AG04450 (cell line): ENCODE results near the gene WDFY2. TPM values are rescaled to one million over a fixed set of nuclear protein-coding genes. Genes with fewer than 3 reads are reported as not detected.

ENCODE experiments used
- CTCF ChIA-PET: fragments of 300-600, 350-600 bp; formaldehyde crosslinking; extraction: SDS; loops from one replicate; lab custom pipeline; 2022; ENCODE audit warnings: antibody characterized with exemption, inconsistent platforms; lab: Charles Lee
- POLR2A ChIA-PET: fragments of 350-600 bp; formaldehyde crosslinking; extraction: SDS; loops from one replicate; lab custom pipeline; 2021; ENCODE audit warnings: antibody characterized with exemption, inconsistent platforms; lab: Yijun Ruan, JAX
- DNase-seq: peaks from one replicate; pipeline ENCODE4 v3.0.0-alpha.2; 2011; ENCODE audit warnings: low read depth, low spot score
- H3K27ac ChIP-seq: one replicate; pipeline ENCODE4 v1.5.1; 2012; ENCODE audit warnings: low read depth, low read length, control low read depth
- H3K27me3 ChIP-seq: one replicate; pipeline ENCODE4 v1.6.0; 2012; ENCODE audit warnings: low read length; ENCODE audit not compliant: control insufficient read depth, insufficient read depth
- H3K4me3 ChIP-seq: 2 replicates; pipeline ENCODE4 v1.5.1; 2011; ENCODE audit warnings: mild to moderate bottlenecking, low read depth, low read length, control low read depth
- H3K9me3 ChIP-seq: 2 replicates; pipeline ENCODE4 v1.5.1; 2012; ENCODE audit warnings: low read length; ENCODE audit not compliant: control insufficient read depth, insufficient read depth
- CTCF ChIP-seq: IDR thresholded peaks from 2 replicates; pipeline ENCODE4 v1.5.1; 2011; ENCODE audit warnings: low read depth, low read length, control low read depth, inconsistent platforms
- polyA plus RNA-seq: library from polyadenylated mRNA; depleted of rRNA; stranded (reverse); fragments of >200 nt; gene quantifications from 2 replicates; pipeline ENCODE4 v1.2.3, GENCODE V29; 2011

Gene WDFY2
- polyA plus RNA-seq, 1 experiment, result 6.3 TPM

- no peak for DNase-seq
- Histone ChIP-seq H3K27ac (no peak overlapping the region), H3K4me3 (no peak overlapping the region), H3K27me3 (no peaks in the 10 kb centered on the region), H3K9me3 (no peaks in the 10 kb centered on the region)
- no peak for TF ChIP-seq CTCF
- ChIA-PET POLR2A (no interaction called here), CTCF (interaction anchor here (1.1 kb wide), 2 partner anchors 8 to 830 kb away, joined by 3 read pairs; no protein-coding TSS in a partner anchor)
Measured at GRCh38 chr13:51620165-51620983, 36.1 kb downstream of the WDFY2 start.

- no peak for TF ChIP-seq CTCF
- no peak for DNase-seq
- Histone ChIP-seq H3K9me3 (no peaks in the 10 kb centered on the region), H3K27me3 (no peaks in the 10 kb centered on the region), H3K4me3 (no peak overlapping the region), H3K27ac (no peak overlapping the region)
- ChIA-PET POLR2A (no interaction called here), CTCF (no interaction called here)
Measured at GRCh38 chr13:51621602-51622001, 37.3 kb downstream of the WDFY2 start.

- no peak overlapping the region for H3K27ac ChIP-seq
- no peaks in the 10 kb centered on the region; the same call in 1 of the 2 replicates for H3K9me3 ChIP-seq
- no peaks in the 10 kb centered on the region for H3K27me3 ChIP-seq
- ChIA-PET CTCF (no interaction called here), POLR2A (no interaction called here)
- no peak for DNase-seq
- no peak overlapping the region for H3K4me3 ChIP-seq
- no peak for TF ChIP-seq CTCF
Measured at GRCh38 chr13:51623473-51623872, 39.2 kb downstream of the WDFY2 start.

GRCh38 chr13:51624207-51624606, 39.9 kb downstream of the WDFY2 start:
- no peaks in the 10 kb centered on the region for H3K27me3 ChIP-seq
- H3K4me3 ChIP-seq, result no peak overlapping the region
- H3K27ac ChIP-seq, result no peak overlapping the region
- no peaks in the 10 kb centered on the region; the same call in 1 of the 2 replicates for H3K9me3 ChIP-seq
- DNase-seq, result no peak
- ChIA-PET POLR2A (no interaction called here), CTCF (interaction anchor here (2.1 kb wide), 1 partner anchor 9 kb away, joined by 4 read pairs; no protein-coding TSS in a partner anchor)
- no peak for TF ChIP-seq CTCF

GRCh38 chr13:51624695-51625345, 40.6 kb downstream of the WDFY2 start:
- no peaks in the 10 kb centered on the region; the same call in 1 of the 2 replicates for H3K9me3 ChIP-seq
- no peak overlapping the region for H3K4me3 ChIP-seq
- no peak overlapping the region for H3K27ac ChIP-seq
- CTCF ChIA-PET, result interaction anchor here (2.1 kb wide), 1 partner anchor 10 kb away, joined by 4 read pairs; no protein-coding TSS in a partner anchor
- no peaks in the 10 kb centered on the region for H3K27me3 ChIP-seq
- POLR2A ChIA-PET, result no interaction called here
- DNase-seq, result no peak
- no peak for TF ChIP-seq CTCF
